ENCODE results near the gene STK11IP. TPM values are rescaled to one million over a fixed set of nuclear protein-coding genes. Genes with fewer than 3 reads are reported as not detected.

STK11IP gene
- total and polyA plus RNA-seq, 2 of the 13 experiments (the other 11 are each of a cell fraction or from before 2014, with no cell fraction given), result 12.8 to 24.0 TPM

- 0 out of 4 replicates have a peak, but pooled peaks of 1 of the 2 experiments have one; percentile 5 for TF ChIP-seq HMGXB4 (CRISPR knock-in tag; IDR thresholded peaks at IDR 0.05; ENCODE audit: borderline replicate concordance in 1 of 2, low read depth in 1 of 2)
- TF ChIP-seq KIAA2018 (CRISPR knock-in tag; IDR thresholded peaks at IDR 0.05; ENCODE audit: borderline replicate concordance), result 0 out of 2 replicates have a peak, but pooled peaks have one; percentile 46
- no peak for TF ChIP-seq TBL1XR1 (IDR thresholded peaks at IDR 0.05; ENCODE audit: borderline replicate concordance, low read length, partially characterized antibody)
- 0 out of 2 replicates have a peak, but pooled peaks have one; percentile 71 for TF ChIP-seq TERF1 (CRISPR knock-in tag; IDR thresholded peaks at IDR 0.05)
- TF ChIP-seq PCBP2 (optimal IDR thresholded peaks at IDR 0.05; ENCODE audit: low read depth, low read length, poor library complexity, severe bottlenecking), result no peak
- TF ChIP-seq SKI (IDR thresholded peaks at IDR 0.05; ENCODE audit: partially characterized antibody), result peak; percentile 2
- no peak for TF ChIP-seq NFKBIZ (CRISPR knock-in tag; IDR thresholded peaks at IDR 0.05)
- no peak for TF ChIP-seq GLI4 (CRISPR knock-in tag; IDR thresholded peaks at IDR 0.05; ENCODE audit: borderline replicate concordance)
- TF ChIP-seq ZNF768 (CRISPR knock-in tag; IDR thresholded peaks at IDR 0.05), result peak; percentile 29; the same call in 1 of the 2 replicates
- TF ChIP-seq ZBED4 (CRISPR knock-in tag; IDR thresholded peaks at IDR 0.05; ENCODE audit: borderline replicate concordance), result no peak; the same call in 1 of the 2 replicates
- no peak for TF ChIP-seq TEAD2 (CRISPR knock-in tag; IDR thresholded peaks at IDR 0.05)
Observed at GRCh38 chr2:219572237-219573001, 25.2 kb upstream of the STK11IP start, which contains the start of gene INHA (continued).

Measured in HepG2 (cell line).